Panc1 (cell line): Measurements from ENCODE around the gene CDH12. TPM values are rescaled to one million over a fixed set of nuclear protein-coding genes. Genes with fewer than 3 reads are reported as not detected.

ENCODE experiments used
- ATAC-seq: fragments of 200-7000 bp; cut with Tn5 transposase; 2 replicates; pipeline ENCODE4 v1.9.1; 2020; ENCODE audit warnings: mild to moderate bottlenecking, moderate library complexity
- BruUV-seq: library from RNA; stranded (reverse); fragments of 400-500 nt; replicated peaks from 2 replicates; lab custom pipeline; 2021; lab: Mats Ljungman, UMichigan
- CTCF ChIA-PET: fragments of 300-600 bp; sonication (Branson Sonifier 250); formaldehyde crosslinking; loops from one replicate; lab custom pipeline; 2022; ENCODE audit warnings: antibody characterized with exemption; lab: Charles Lee
- POLR2A ChIA-PET: fragments of 300-600 bp; sonication (Branson Sonifier 250); formaldehyde crosslinking; loops from one replicate; lab custom pipeline; 2022; ENCODE audit warnings: antibody characterized with exemption; lab: Charles Lee
- DNase-seq: peaks from one replicate; pipeline ENCODE4 v3.0.0-alpha.2; 2010; ENCODE audit warnings: low read depth, low spot score
- H3K27ac ChIP-seq: 2 replicates; pipeline ENCODE4 v1.5.1; 2011; ENCODE audit warnings: mild to moderate bottlenecking, low read length, inconsistent platforms
- H3K27me3 ChIP-seq: fragments of 200-500 bp; sonication (Bioruptor generic); 2 replicates; pipeline ENCODE4 v1.6.0; 2014; ENCODE audit warnings: low read length, inconsistent platforms; ENCODE audit not compliant: control insufficient read depth, insufficient read depth
- H3K36me3 ChIP-seq: fragments of 200-500 bp; sonication (Bioruptor generic); 2 replicates; pipeline ENCODE4 v1.5.1; 2014; ENCODE audit warnings: inconsistent platforms, mild to moderate bottlenecking, low read length, moderate library complexity; ENCODE audit not compliant: control insufficient read depth, insufficient read depth
- H3K4me1 ChIP-seq: 2 replicates; pipeline ENCODE4 v1.5.1; 2011; ENCODE audit warnings: inconsistent platforms, mild to moderate bottlenecking, low read length, moderate library complexity; ENCODE audit not compliant: control insufficient read depth, insufficient read depth
- H3K4me3 ChIP-seq, 2 experiments: 2 replicates each; pipeline ENCODE4 v1.5.1; 2011 to 2012; ENCODE audit warnings: low read depth in 2 of 2, low read length in 2 of 2, mild to moderate bottlenecking in 2 of 2, inconsistent platforms in 1 of 2, moderate library complexity in 1 of 2
- H3K9me3 ChIP-seq: fragments of 200-500 bp; sonication (Bioruptor generic); 2 replicates; pipeline ENCODE4 v1.5.1; 2014; ENCODE audit warnings: low read depth, mild to moderate bottlenecking, inconsistent platforms, low read length, moderate library complexity; ENCODE audit not compliant: control insufficient read depth, insufficient read depth
- POLR2AphosphoS5 ChIP-seq: IDR thresholded peaks from 2 replicates; pipeline ENCODE4 v1.6.1; 2012; ENCODE audit warnings: mild to moderate bottlenecking, low read depth, low read length, moderate library complexity
- REST ChIP-seq, 2 experiments: IDR thresholded peaks; 2 replicates each; pipeline ENCODE4 v1.6.1; 2011 to 2012; ENCODE audit warnings: low read depth in 2 of 2, control low read depth in 1 of 2, low read length in 1 of 2, mild to moderate bottlenecking in 1 of 2, moderate library complexity in 1 of 2; ENCODE audit not compliant: insufficient read depth in 1 of 2
- SIN3A ChIP-seq: IDR thresholded peaks from 2 replicates; pipeline ENCODE4 v1.6.1; 2012; ENCODE audit warnings: low read depth, mild to moderate bottlenecking, low read length, moderate library complexity, borderline replicate concordance; ENCODE audit not compliant: insufficient read depth
- TCF7L2 ChIP-seq: IDR thresholded peaks from 2 replicates; pipeline ENCODE4 v1.6.1; 2011; ENCODE audit warnings: mild to moderate bottlenecking, low read depth, low read length, inconsistent platforms
- in situ Hi-C: cut with HindIII; loops from 2 replicates; pipeline ENCODE4 v1.10.0; 2016; ENCODE audit warnings: low sequenced_read_pairs, low pct_unique_long_range_greater_than_20kb
- intact Hi-C: fragments of 100-400 bp; cut with micrococcal nuclease; formaldehyde crosslinking; loops from one replicate; pipeline ENCODE4 v1.10.0; 2022; ENCODE audit not compliant: unreplicated experiment
- total RNA-seq: library from RNA; stranded (reverse); gene quantifications from one replicate; pipeline ENCODE4 v1.2.1, GENCODE V29; 2021; ENCODE audit not compliant: unreplicated experiment
- TF ChIP-seq, protein P1 (sequence below): fragments of 450-650 bp; IDR thresholded peaks from 2 replicates; pipeline ENCODE4 v1.5.1; 2017; ENCODE audit warnings: mild to moderate bottlenecking

The CDH12 gene
- total RNA-seq, 1 experiment from 2014 or later: not detected

GRCh38 chr5:22627029-22627428, 226.1 kb downstream of the CDH12 start:
- DNase-seq (no peak), ATAC-seq (no peak)
- in situ Hi-C loops (no loop called here), intact Hi-C loops (no loop called here)
- ChIA-PET CTCF (no interaction called here), POLR2A (no interaction called here)
- H3K9me3 ChIP-seq: no peaks in the 10 kb centered on the region
- no peaks in the 10 kb centered on the region for H3K4me1 ChIP-seq
- H3K36me3 ChIP-seq: no peaks in the 10 kb centered on the region
- H3K27ac ChIP-seq: no peak overlapping the region
- no peaks in the 10 kb centered on the region for H3K27me3 ChIP-seq
- no peak overlapping the region for H3K4me3 ChIP-seq
- TF ChIP-seq POLR2AphosphoS5: no peak
- no peak for TF ChIP-seq TCF7L2
- no peak for TF ChIP-seq SIN3A
- TF ChIP-seq, protein P1, sequence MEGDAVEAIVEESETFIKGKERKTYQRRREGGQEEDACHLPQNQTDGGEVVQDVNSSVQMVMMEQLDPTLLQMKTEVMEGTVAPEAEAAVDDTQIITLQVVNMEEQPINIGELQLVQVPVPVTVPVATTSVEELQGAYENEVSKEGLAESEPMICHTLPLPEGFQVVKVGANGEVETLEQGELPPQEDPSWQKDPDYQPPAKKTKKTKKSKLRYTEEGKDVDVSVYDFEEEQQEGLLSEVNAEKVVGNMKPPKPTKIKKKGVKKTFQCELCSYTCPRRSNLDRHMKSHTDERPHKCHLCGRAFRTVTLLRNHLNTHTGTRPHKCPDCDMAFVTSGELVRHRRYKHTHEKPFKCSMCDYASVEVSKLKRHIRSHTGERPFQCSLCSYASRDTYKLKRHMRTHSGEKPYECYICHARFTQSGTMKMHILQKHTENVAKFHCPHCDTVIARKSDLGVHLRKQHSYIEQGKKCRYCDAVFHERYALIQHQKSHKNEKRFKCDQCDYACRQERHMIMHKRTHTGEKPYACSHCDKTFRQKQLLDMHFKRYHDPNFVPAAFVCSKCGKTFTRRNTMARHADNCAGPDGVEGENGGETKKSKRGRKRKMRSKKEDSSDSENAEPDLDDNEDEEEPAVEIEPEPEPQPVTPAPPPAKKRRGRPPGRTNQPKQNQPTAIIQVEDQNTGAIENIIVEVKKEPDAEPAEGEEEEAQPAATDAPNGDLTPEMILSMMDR: no peak
- no peak for TF ChIP-seq REST (IDR thresholded peaks at IDR 0.05; ENCODE audit: insufficient read depth in 1 of 2, low read depth in 2 of 2, low read length in 1 of 2)
- no TSS peak for BruUV-seq

- intact Hi-C loops: no loop called here
- H3K27ac ChIP-seq: no peak overlapping the region
- CTCF ChIA-PET: no interaction called here
Measured at GRCh38 chr5:22625451-22625850, 227.7 kb downstream of the CDH12 start.

More at GRCh38 chr5:22625451-22625850, 227.7 kb downstream of the CDH12 start:
- Histone ChIP-seq H3K4me1 (no peaks in the 10 kb centered on the region), H3K4me3 (no peak overlapping the region), H3K27me3 (no peaks in the 10 kb centered on the region), H3K36me3 (no peaks in the 10 kb centered on the region), H3K9me3 (no peaks in the 10 kb centered on the region)
- ATAC-seq (no peak), DNase-seq (no peak)
- BruUV-seq: no TSS peak
- in situ Hi-C loops: no loop called here
- TF ChIP-seq REST (IDR thresholded peaks at IDR 0.05; ENCODE audit: insufficient read depth in 1 of 2, low read depth in 2 of 2, low read length in 1 of 2) (no peak), TCF7L2 (no peak)
- POLR2A ChIA-PET: no interaction called here
